Fibroblast of pulmonary artery (primary cell): Measurements from ENCODE around the gene URI1.

ENCODE experiments used
- DNase-seq: peaks from one replicate; pipeline ENCODE4 v3.0.0-alpha.2; 2010; ENCODE audit warnings: low read depth
- H3K4me3 ChIP-seq: replicated peaks from 2 replicates; pipeline ENCODE4 v1.5.1; 2011; ENCODE audit warnings: low read depth, mild to moderate bottlenecking, control low read depth, low read length, moderate library complexity
- TF ChIP-seq, protein P1 (sequence below): IDR thresholded peaks from 2 replicates; pipeline ENCODE4 v1.5.1; 2011; ENCODE audit warnings: mild to moderate bottlenecking, control low read depth, low read length, inconsistent platforms; ENCODE audit errors: missing control alignments

The URI1 gene

DNA sequence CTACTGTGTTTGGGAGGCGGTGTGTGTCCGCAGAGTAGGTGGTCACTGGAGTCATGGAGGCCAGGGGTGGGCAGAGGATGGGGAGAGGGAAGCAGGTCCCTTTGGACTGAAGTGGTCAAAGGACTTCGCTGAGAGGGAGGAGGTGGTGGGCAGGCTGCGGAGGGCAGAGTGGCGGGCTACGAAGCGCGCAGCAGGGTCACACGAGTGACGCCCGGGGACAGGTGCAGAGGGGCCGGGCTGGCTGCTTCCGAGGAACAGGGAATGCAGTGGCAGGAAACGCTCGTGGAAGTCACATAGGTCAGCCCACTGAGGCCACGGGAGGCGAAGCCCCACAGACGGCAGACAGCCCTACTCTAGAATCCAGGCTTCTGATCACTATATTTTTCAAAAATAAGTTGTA lies 111.5 kb downstream of the URI1 start:
- DNase-seq = no peak
- no peak overlapping the region for H3K4me3 ChIP-seq
- TF ChIP-seq, protein P1, sequence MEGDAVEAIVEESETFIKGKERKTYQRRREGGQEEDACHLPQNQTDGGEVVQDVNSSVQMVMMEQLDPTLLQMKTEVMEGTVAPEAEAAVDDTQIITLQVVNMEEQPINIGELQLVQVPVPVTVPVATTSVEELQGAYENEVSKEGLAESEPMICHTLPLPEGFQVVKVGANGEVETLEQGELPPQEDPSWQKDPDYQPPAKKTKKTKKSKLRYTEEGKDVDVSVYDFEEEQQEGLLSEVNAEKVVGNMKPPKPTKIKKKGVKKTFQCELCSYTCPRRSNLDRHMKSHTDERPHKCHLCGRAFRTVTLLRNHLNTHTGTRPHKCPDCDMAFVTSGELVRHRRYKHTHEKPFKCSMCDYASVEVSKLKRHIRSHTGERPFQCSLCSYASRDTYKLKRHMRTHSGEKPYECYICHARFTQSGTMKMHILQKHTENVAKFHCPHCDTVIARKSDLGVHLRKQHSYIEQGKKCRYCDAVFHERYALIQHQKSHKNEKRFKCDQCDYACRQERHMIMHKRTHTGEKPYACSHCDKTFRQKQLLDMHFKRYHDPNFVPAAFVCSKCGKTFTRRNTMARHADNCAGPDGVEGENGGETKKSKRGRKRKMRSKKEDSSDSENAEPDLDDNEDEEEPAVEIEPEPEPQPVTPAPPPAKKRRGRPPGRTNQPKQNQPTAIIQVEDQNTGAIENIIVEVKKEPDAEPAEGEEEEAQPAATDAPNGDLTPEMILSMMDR = no peak

DNA sequence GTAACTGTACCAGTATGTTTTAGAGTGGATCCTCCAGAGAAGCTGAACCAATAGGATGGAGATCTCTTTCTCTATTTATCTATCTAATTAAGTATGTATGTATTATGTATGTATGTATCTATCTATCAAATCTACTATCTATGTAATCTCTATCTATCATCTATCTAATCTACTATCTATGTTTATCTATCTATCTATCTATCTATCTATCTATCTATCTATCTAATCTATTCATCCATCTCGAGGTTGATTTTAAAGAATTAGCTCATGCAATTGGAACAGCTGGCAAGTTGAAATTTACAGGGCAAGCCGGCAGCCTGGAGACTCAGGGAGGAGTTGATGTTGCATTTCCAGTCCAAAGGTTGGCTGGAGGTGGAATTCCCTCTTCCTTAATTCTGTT lies 112.2 kb downstream of the URI1 start:
- no peak for DNase-seq
- TF ChIP-seq, protein P1 = no peak
- H3K4me3 ChIP-seq = no peak overlapping the region

DNA sequence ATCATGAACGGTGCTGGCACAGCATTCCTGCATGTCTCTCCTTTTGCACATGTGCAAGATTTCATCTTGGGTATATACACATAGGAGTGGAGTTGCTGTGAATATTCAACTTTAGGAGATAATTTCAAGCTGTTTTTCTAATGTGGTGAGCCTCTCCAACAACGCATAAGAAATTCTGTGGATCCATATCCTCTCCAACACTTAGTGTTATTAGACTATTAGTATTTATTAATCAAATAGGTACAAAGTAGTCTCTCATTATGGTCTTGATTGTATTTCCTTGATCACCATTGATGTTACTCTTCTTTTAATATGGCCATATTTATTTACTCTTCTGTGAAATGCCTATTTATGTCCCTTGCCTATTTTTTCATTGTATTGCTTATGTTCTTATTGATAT lies 114.5 kb downstream of the URI1 start:
- no peak for DNase-seq
- no peak overlapping the region for H3K4me3 ChIP-seq
- TF ChIP-seq, protein P1 = no peak

DNA sequence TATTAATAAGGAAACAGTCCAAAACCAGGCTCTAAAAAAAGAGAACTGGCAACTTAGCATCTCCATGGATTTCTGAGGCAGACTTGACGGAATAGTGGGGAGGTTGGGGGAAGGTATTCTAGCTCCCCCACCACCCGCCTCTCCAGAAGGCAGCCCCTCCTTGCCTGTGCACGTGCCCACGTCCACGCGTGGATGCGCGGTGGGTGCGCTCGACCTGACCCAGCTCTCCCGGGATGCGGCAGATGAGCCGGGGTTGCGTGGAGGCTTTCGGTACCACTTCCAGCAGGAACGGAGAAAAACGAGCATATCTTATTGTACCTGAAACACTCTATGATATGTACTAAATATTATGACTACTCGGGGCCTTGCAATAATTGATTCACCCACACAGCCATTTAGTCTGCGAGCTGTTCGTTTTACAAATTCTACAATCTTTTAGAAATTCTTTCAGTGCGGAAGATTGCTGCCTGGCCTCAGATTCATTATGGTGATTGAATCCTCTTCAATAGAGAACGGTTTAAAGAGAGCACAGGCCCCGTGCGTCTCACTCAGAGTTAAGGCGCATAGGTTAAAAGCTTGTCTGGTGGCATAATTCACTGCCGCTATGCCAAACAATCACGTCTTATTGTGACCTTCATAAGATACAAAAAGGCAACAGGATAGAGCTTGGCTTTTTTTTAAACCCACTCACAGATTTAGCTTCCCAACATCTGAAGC lies 117.9 kb downstream of the URI1 start:
- TF ChIP-seq, protein P1 = no peak
- DNase-seq = no peak
- no peak overlapping the region for H3K4me3 ChIP-seq

DNA sequence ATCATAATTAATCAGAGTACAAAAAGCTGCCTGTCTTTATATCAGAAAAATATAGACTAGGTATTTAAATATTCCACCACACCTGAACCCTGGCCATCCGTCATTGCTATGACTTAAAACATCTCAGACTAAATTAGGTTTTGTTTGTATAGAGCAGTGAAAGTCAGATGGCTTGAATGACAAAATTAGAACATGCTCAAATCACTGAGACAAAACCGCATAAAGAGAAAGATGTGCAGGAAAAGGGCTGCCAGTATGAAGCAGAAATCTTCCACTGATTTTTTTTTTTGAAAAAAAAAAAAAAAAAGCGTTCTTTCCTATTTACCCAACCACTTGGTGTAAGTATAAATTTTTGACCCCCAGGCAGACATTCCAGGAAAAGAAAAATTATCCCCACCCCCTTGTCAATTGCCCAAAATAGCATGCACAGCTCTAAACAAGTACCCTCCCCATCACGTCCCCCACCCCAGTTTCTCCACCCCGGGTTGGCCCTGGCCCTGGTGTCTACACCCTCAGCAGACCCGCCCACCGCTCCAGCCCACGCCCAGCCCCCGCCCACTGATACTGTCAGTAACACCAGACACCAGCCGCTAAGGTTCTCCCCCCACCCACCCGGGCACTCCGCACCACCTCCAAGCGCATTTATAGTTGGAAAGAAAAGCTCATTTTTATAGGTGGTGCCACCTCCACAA lies 118.6 kb downstream of the URI1 start:
- no peak overlapping the region for H3K4me3 ChIP-seq
- no peak for DNase-seq
- TF ChIP-seq, protein P1 = no peak

DNA sequence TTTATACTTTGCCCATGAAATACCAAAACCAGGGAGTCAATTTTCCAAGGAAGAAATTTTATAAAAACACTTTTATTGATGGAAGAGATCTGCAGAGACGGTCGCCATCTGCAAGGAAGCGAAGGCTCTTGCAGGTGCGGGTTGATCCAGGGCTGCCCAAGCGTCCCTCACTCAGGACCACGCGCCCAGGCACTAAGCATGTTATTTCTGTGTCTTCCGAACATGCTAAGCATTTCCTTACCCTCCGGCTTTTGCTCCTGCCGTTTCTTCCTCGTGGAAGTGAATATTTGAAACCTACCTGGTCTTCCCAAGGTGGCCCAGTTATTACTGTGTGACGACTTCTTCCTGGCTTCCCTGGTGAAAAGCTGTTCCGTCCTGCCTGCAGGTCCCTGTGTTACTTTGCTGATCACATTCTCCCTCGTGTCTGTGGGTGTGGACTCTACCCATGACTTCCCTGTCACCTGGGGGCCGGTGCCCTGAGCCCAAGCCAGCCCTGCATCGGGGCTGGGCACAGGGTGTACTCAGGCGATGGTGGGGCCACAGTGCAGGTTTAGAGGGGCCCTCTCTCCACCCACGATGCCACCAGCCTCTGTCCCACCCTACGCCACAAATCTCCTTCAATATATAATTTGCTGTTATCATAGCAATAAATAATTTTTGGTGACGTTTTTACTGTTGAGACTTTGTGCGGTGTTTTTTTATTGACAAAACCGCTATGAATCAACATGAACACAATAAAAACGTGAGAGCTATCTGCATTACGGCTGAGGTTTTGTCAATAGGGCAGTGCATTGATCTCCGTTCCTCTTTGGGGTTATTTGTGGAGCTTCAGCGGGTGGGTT lies 119.4 kb downstream of the URI1 start:
- no peak overlapping the region for H3K4me3 ChIP-seq
- TF ChIP-seq, protein P1 = no peak
- no peak for DNase-seq
